Fibroblast of villous mesenchyme (primary cell): ENCODE measurements around the gene BBS1. TPM values are rescaled to one million over a fixed set of nuclear protein-coding genes. Genes with fewer than 3 reads are reported as not detected.

Source experiments
- DNase-seq: peaks from one replicate; pipeline ENCODE4 v3.0.0-alpha.2; 2010; ENCODE audit warnings: low read depth
- H3K4me3 ChIP-seq: 2 replicates; pipeline ENCODE4 v1.5.1; 2011; ENCODE audit warnings: low read depth, mild to moderate bottlenecking, low read length
- CTCF ChIP-seq: IDR thresholded peaks from 2 replicates; pipeline ENCODE4 v1.5.1; 2012; ENCODE audit warnings: low read depth, mild to moderate bottlenecking, low read length; ENCODE audit not compliant: insufficient read depth
- total RNA-seq: library from RNA; depleted of rRNA; stranded (reverse); fragments of >200 nt; gene quantifications from 2 replicates; pipeline ENCODE4 v1.2.3, GENCODE V29; 2012

Gene BBS1
- total RNA-seq, 1 donor: 34.5 TPM

- H3K4me3 ChIP-seq: peak within 1 kb of the TSS; percentile 70
- TF ChIP-seq CTCF: no peak
- peak; percentile 94 for DNase-seq
Measured at GRCh38 chr11:66466225-66467033, 44.0 kb upstream of the BBS1 start, which contains the start of gene PELI3. Gene PELI3, plus strand, starts transcription at chr11:66466905. Its CDS starts 1,224 bp downstream, at chr11:66468129.

- peak; percentile 18 for DNase-seq
- H3K4me3 ChIP-seq: peak overlapping the region; percentile 70
- TF ChIP-seq CTCF: peak; percentile 32
Measured at GRCh38 chr11:66467034-66467659, 43.3 kb upstream of the BBS1 start.

- TF ChIP-seq CTCF: no peak
- H3K4me3 ChIP-seq: peak overlapping the region; percentile 70
- peak; percentile 10 for DNase-seq
Measured at GRCh38 chr11:66467756-66468155, 42.7 kb upstream of the BBS1 start.

- H3K4me3 ChIP-seq: no peak overlapping the region
- no peak for TF ChIP-seq CTCF
- DNase-seq: no peak
Measured at GRCh38 chr11:66468691-66469090, 41.7 kb upstream of the BBS1 start.

GRCh38 chr11:66469441-66469840, 41.0 kb upstream of the BBS1 start:
- no peak for TF ChIP-seq CTCF
- H3K4me3 ChIP-seq: no peak overlapping the region
- DNase-seq: no peak

GRCh38 chr11:66470015-66470414, 40.4 kb upstream of the BBS1 start:
- no peak overlapping the region for H3K4me3 ChIP-seq
- no peak for TF ChIP-seq CTCF
- no peak for DNase-seq
